C4-2B (cell line): ENCODE results near the gene OSBPL8.

Source experiments
- ZFX ChIP-seq: fragments of 450-650 bp; IDR thresholded peaks from 2 replicates; pipeline ENCODE4 v1.6.1; 2017
- TF ChIP-seq, protein P1 (sequence below): fragments of 450-650 bp; conservative IDR thresholded peaks from 2 replicates; pipeline ENCODE4 v1.5.1; 2017; ENCODE audit warnings: mild to moderate bottlenecking

- TF ChIP-seq, protein P1, sequence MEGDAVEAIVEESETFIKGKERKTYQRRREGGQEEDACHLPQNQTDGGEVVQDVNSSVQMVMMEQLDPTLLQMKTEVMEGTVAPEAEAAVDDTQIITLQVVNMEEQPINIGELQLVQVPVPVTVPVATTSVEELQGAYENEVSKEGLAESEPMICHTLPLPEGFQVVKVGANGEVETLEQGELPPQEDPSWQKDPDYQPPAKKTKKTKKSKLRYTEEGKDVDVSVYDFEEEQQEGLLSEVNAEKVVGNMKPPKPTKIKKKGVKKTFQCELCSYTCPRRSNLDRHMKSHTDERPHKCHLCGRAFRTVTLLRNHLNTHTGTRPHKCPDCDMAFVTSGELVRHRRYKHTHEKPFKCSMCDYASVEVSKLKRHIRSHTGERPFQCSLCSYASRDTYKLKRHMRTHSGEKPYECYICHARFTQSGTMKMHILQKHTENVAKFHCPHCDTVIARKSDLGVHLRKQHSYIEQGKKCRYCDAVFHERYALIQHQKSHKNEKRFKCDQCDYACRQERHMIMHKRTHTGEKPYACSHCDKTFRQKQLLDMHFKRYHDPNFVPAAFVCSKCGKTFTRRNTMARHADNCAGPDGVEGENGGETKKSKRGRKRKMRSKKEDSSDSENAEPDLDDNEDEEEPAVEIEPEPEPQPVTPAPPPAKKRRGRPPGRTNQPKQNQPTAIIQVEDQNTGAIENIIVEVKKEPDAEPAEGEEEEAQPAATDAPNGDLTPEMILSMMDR: no peak
- TF ChIP-seq ZFX: no peak
These were observed 241.6 kb downstream of the OSBPL8 start for GRCh38 chr12:76317976-76318375.
